A673 (cell line): ENCODE measurements around the gene PAEP. TPM values are rescaled to one million over a fixed set of nuclear protein-coding genes. Genes with fewer than 3 reads are reported as not detected.

Source experiments
- BruUV-seq: library from RNA; stranded (reverse); fragments of 400-500 nt; replicated peaks from 2 replicates; lab custom pipeline; 2021; lab: Mats Ljungman, UMichigan
- CTCF ChIA-PET: fragments of 300-600 bp; sonication (Branson Sonifier 250); formaldehyde crosslinking; loops from one replicate; lab custom pipeline; 2022; ENCODE audit warnings: antibody characterized with exemption; lab: Charles Lee
- POLR2A ChIA-PET: fragments of 300-600 bp; sonication (Branson Sonifier 250); formaldehyde crosslinking; loops from one replicate; lab custom pipeline; 2022; ENCODE audit warnings: antibody characterized with exemption; ENCODE audit not compliant: low non-redundant PET; lab: Charles Lee
- DNase-seq: peaks from one replicate; pipeline ENCODE4 v3.0.0-alpha.2; 2015; ENCODE audit warnings: low spot score
- H3K27ac ChIP-seq: fragments of 200-600 bp; sonication (generic); 2 replicates; pipeline ENCODE4 v1.5.1; 2016; ENCODE audit warnings: mixed run types, low read depth, mild to moderate bottlenecking, mixed read lengths, antibody characterized with exemption, low read length; ENCODE audit not compliant: poor library complexity, severe bottlenecking
- H3K27me3 ChIP-seq: fragments of 200-600 bp; sonication (generic); replicated peaks from 2 replicates; pipeline ENCODE4 v1.6.1; 2017; ENCODE audit warnings: mixed run types, low read depth, mild to moderate bottlenecking, mixed read lengths, antibody characterized with exemption, low read length; ENCODE audit not compliant: insufficient read depth, poor library complexity
- H3K36me3 ChIP-seq: fragments of 200-600 bp; sonication (generic); 2 replicates; pipeline ENCODE4 v1.6.1; 2016; ENCODE audit warnings: mixed run types, mild to moderate bottlenecking, mixed read lengths, antibody characterized with exemption, low read length; ENCODE audit not compliant: insufficient read depth, poor library complexity, severe bottlenecking
- H3K4me1 ChIP-seq: fragments of 200-600 bp; sonication (generic); 2 replicates; pipeline ENCODE4 v1.6.1; 2017; ENCODE audit warnings: mixed run types, mild to moderate bottlenecking, mixed read lengths, antibody characterized with exemption, low read length; ENCODE audit not compliant: insufficient read depth, poor library complexity, severe bottlenecking
- H3K4me3 ChIP-seq: fragments of 200-600 bp; sonication (generic); 2 replicates; pipeline ENCODE4 v1.5.1; 2016; ENCODE audit warnings: low read depth, mixed run types, mild to moderate bottlenecking, mixed read lengths, low read length; ENCODE audit not compliant: poor library complexity, severe bottlenecking
- H3K9me3 ChIP-seq: fragments of 200-600 bp; sonication (generic); 2 replicates; pipeline ENCODE4 v1.6.1; 2016; ENCODE audit warnings: mixed run types, low read depth, mild to moderate bottlenecking, mixed read lengths, antibody characterized with exemption, low read length; ENCODE audit not compliant: poor library complexity, severe bottlenecking
- EZH2 ChIP-seq: fragments of 200-600 bp; sonication (generic); IDR thresholded peaks from 2 replicates; pipeline ENCODE4 v1.6.1; 2017; ENCODE audit warnings: borderline replicate concordance, low read depth, mild to moderate bottlenecking, mixed read lengths, antibody characterized with exemption, low read length; ENCODE audit not compliant: poor library complexity, severe bottlenecking
- intact Hi-C: fragments of 100-400 bp; cut with micrococcal nuclease; formaldehyde crosslinking; loops from one replicate; pipeline ENCODE4 v1.10.0; 2022; ENCODE audit not compliant: unreplicated experiment
- total RNA-seq: library from RNA; stranded (reverse); gene quantifications from 2 replicates; pipeline ENCODE4 v1.2.3, GENCODE V29; 2021
- TF ChIP-seq, protein P1 (sequence below): fragments of 300-800, 200-600 bp; sonication (generic); conservative IDR thresholded peaks from 2 replicates; pipeline ENCODE4 v1.5.1; 2017; ENCODE audit warnings: low read depth, mild to moderate bottlenecking, antibody characterized with exemption, low read length, moderate library complexity, mixed read lengths

The PAEP gene
- total RNA-seq, 1 experiment from 2014 or later, result not detected

DNA sequence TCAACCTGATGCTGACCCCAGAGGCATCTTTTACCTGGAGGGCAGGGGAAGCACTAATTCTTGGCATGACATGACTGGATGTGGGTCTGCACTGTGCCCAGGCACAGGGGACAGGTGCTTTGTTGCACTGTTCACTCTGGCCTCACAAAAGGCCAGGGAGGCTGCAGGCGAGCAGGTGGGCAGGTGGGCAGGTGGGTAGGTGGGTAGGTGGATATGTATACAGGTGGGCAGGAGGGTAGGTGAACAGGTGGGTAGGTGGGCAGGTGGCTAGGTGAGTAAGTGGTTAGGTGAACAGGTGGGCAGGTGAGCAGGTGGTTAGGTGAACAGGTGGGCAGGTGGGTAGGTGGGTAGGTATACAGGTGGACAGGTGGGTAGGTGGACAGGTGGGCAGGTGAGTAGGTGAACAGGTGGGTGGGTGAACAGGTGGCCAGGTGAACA, 1.5 kb downstream of the PAEP start:
- H3K27ac ChIP-seq, result no peak overlapping the region
- H3K36me3 ChIP-seq, result no peaks in the 10 kb centered on the region
- no peak for TF ChIP-seq EZH2
- TF ChIP-seq, protein P1, sequence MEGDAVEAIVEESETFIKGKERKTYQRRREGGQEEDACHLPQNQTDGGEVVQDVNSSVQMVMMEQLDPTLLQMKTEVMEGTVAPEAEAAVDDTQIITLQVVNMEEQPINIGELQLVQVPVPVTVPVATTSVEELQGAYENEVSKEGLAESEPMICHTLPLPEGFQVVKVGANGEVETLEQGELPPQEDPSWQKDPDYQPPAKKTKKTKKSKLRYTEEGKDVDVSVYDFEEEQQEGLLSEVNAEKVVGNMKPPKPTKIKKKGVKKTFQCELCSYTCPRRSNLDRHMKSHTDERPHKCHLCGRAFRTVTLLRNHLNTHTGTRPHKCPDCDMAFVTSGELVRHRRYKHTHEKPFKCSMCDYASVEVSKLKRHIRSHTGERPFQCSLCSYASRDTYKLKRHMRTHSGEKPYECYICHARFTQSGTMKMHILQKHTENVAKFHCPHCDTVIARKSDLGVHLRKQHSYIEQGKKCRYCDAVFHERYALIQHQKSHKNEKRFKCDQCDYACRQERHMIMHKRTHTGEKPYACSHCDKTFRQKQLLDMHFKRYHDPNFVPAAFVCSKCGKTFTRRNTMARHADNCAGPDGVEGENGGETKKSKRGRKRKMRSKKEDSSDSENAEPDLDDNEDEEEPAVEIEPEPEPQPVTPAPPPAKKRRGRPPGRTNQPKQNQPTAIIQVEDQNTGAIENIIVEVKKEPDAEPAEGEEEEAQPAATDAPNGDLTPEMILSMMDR, result no peak
- H3K4me3 ChIP-seq, result no peak overlapping the region
- POLR2A ChIA-PET, result no interaction called here
- peaks cover 16% of the 10 kb centered on the region for H3K27me3 ChIP-seq
- no peaks in the 10 kb centered on the region for H3K4me1 ChIP-seq
- H3K9me3 ChIP-seq, result no peaks in the 10 kb centered on the region
- intact Hi-C loops, result no loop called here
- no peak for DNase-seq
- CTCF ChIA-PET, result no interaction called here
- no TSS peak for BruUV-seq

DNA sequence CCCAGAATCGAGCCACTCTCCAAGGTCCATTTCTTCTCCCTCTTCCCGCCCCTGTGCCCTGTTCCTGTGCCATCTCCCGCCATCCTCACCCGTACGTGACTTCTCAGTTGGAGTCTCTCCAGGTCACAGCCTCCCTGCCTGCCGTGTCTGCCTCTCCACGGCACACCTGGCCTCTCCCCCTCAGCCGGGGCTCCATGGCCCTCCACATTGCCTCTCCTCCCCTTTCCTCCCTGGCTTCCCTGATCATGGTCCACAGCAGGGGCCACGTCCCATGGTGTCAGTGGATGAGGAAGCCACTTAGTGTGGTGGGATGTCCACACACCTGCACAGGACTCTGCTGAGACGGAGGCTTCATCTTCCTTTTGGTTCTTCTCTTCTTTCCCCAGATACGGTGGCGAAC, 2.3 kb downstream of the PAEP start:
- no peaks in the 10 kb centered on the region for H3K36me3 ChIP-seq
- H3K4me3 ChIP-seq, result no peak overlapping the region
- H3K27ac ChIP-seq, result no peak overlapping the region
- intact Hi-C loops, result no loop called here
- ChIA-PET POLR2A (no interaction called here), CTCF (no interaction called here)
- DNase-seq, result no peak
- TF ChIP-seq EZH2, result no peak
- TF ChIP-seq, protein P1, result no peak
- H3K27me3 ChIP-seq, result peaks cover 24% of the 10 kb centered on the region
- H3K9me3 ChIP-seq, result no peaks in the 10 kb centered on the region
- BruUV-seq, result no TSS peak
- H3K4me1 ChIP-seq, result no peaks in the 10 kb centered on the region

DNA sequence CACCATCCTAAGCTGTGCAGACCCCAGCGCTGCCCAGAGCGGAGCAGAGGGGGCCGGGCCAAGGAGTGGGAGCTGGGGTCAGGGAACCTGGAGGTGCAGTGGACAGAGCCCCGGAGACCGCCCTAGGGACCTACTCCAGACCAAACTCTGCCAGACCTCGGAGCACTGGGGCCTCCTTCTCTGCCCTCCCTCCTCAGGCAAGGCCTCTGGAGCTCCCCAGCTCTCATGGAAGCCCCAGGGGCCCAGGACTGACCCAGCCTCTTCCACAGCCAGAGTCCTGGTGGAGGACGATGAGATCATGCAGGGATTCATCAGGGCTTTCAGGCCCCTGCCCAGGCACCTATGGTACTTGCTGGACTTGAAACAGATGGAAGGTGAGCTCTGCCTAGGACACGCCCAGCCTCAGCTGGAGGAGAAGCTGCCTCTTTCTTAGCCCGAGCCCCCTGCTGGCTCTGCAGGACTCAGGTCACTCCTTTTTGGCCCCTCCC, 3.6 kb downstream of the PAEP start:
- Histone ChIP-seq H3K27me3 (peaks cover 30% of the 10 kb centered on the region), H3K27ac (no peak overlapping the region), H3K4me1 (no peaks in the 10 kb centered on the region), H3K9me3 (peaks cover 6% of the 10 kb centered on the region), H3K4me3 (no peak overlapping the region), H3K36me3 (no peaks in the 10 kb centered on the region)
- BruUV-seq, result no TSS peak
- ChIA-PET POLR2A (no interaction called here), CTCF (no interaction called here)
- TF ChIP-seq EZH2, result no peak
- TF ChIP-seq, protein P1, result no peak
- intact Hi-C loops, result no loop called here
- DNase-seq, result no peak
